ENCODE data around the gene WDFY3.

- TF ChIP-seq EZH2phosphoT487 (IDR thresholded peaks at IDR 0.05; ENCODE audit: insufficient read depth, low read depth) (no peak), EZH2 (IDR thresholded peaks at IDR 0.05; ENCODE audit: insufficient read depth, poor library complexity, severe bottlenecking) (no peak)
Observed at GRCh38 chr4:84685105-84685504, 281.4 kb downstream of the WDFY3 start.

Measured in GM23248 (cell line).